Endothelial cell of umbilical vein (primary cell): ENCODE results near the gene ARHGEF37. TPM values are rescaled to one million over a fixed set of nuclear protein-coding genes. Genes with fewer than 3 reads are reported as not detected.

Source experiments
- BruUV-seq: library from RNA; stranded (reverse); fragments of 400-500 nt; replicated peaks from 2 replicates; lab custom pipeline; 2021; lab: Mats Ljungman, UMichigan
- CTCF ChIA-PET: fragments of 300-600, 350-600 bp; sonication (Branson Sonifier 250); formaldehyde crosslinking; loops from one replicate; lab custom pipeline; 2021; ENCODE audit warnings: antibody characterized with exemption, inconsistent platforms; lab: Charles Lee
- POLR2A ChIA-PET: fragments of 300-600, 350-600 bp; sonication (Branson Sonifier 250); formaldehyde crosslinking; loops from one replicate; lab custom pipeline; 2021; ENCODE audit warnings: antibody characterized with exemption, inconsistent platforms; lab: Charles Lee
- DNase-seq: peaks from one replicate; pipeline ENCODE4 v3.0.0-alpha.2; 2011; ENCODE audit warnings: low read depth, low spot score
- FAIRE-seq: peaks from 2 replicates; lab custom pipeline; 2011; peaks lifted over from hg19 to GRCh38; lab: Jason Lieb, UNC
- H2AFZ ChIP-seq: 2 replicates; pipeline ENCODE4 v1.6.0; 2012; ENCODE audit warnings: low read depth, low read length, control low read depth, inconsistent platforms
- H3K27ac ChIP-seq: 2 replicates; pipeline ENCODE4 v1.5.1; 2011; ENCODE audit warnings: low read depth, mild to moderate bottlenecking, control low read depth, low read length, moderate library complexity; ENCODE audit not compliant: insufficient read depth
- H3K27me3 ChIP-seq, 2 experiments: 2 replicates each; pipeline versions ENCODE4 v1.6.0 to v1.6.1; 2011; ENCODE audit warnings: low read length in 2 of 2, mixed read lengths in 1 of 2; ENCODE audit not compliant: control insufficient read depth in 2 of 2, insufficient read depth in 2 of 2
- H3K36me3 ChIP-seq, 2 experiments: 2 replicates in 1 of 2; 3 replicates in 1 of 2; pipeline ENCODE4 v1.5.1; 2011; ENCODE audit warnings: low read length in 2 of 2, mild to moderate bottlenecking in 1 of 2, moderate library complexity in 1 of 2; ENCODE audit not compliant: control insufficient read depth in 2 of 2, insufficient read depth in 2 of 2; ENCODE audit errors: extremely low read depth in 1 of 2
- H3K4me1 ChIP-seq: 3 replicates; pipeline ENCODE4 v1.5.1; 2011; ENCODE audit warnings: mild to moderate bottlenecking, low read length; ENCODE audit not compliant: control insufficient read depth, insufficient read depth; ENCODE audit errors: extremely low read depth
- H3K4me2 ChIP-seq: 2 replicates; pipeline ENCODE4 v1.6.1; 2011; ENCODE audit warnings: low read length, control low read depth, mixed read lengths; ENCODE audit not compliant: insufficient read depth
- H3K4me3 ChIP-seq, 3 experiments: fragments of 200-600 bp in 1 of 3; sonication (generic), shearing (Covaris generic) in 1 of 3; replicated peaks in 1 of 3; 2 replicates each; pipeline ENCODE4 v1.5.1; 2011 to 2016; ENCODE audit warnings: control low read depth in 3 of 3, low read length in 3 of 3, mild to moderate bottlenecking in 2 of 3, inconsistent platforms in 1 of 3, low read depth in 1 of 3, moderate library complexity in 1 of 3; ENCODE audit not compliant: insufficient read depth in 1 of 3
- H3K79me2 ChIP-seq: 2 replicates; pipeline ENCODE4 v1.6.0; 2012; ENCODE audit warnings: low read length, inconsistent platforms; ENCODE audit not compliant: control insufficient read depth, insufficient read depth
- H3K9ac ChIP-seq: replicated peaks from 2 replicates; pipeline ENCODE3; 2011; ENCODE audit warnings: low read length, control low read depth; ENCODE audit not compliant: insufficient read depth; ENCODE audit errors: extremely low read depth
- H3K9me1 ChIP-seq: replicated peaks from 3 replicates; pipeline ENCODE4 v1.6.0; 2011; ENCODE audit warnings: mild to moderate bottlenecking, low read length; ENCODE audit not compliant: control insufficient read depth, insufficient read depth; ENCODE audit errors: extremely low read depth
- H3K9me3 ChIP-seq: replicated peaks from 2 replicates; pipeline ENCODE4 v1.5.1; 2012; ENCODE audit warnings: low read length, inconsistent platforms; ENCODE audit not compliant: control insufficient read depth, insufficient read depth
- H4K20me1 ChIP-seq: replicated peaks from 2 replicates; pipeline ENCODE3; 2011; ENCODE audit warnings: mild to moderate bottlenecking, low read length; ENCODE audit not compliant: control insufficient read depth, insufficient read depth; ENCODE audit errors: extremely low read depth
- EZH2 ChIP-seq: IDR thresholded peaks from 2 replicates; pipeline ENCODE4 v1.6.1; 2012; ENCODE audit warnings: borderline replicate concordance, low read depth, mild to moderate bottlenecking, moderate library complexity, low read length, inconsistent platforms; ENCODE audit not compliant: severe bottlenecking
- FOS ChIP-seq: IDR thresholded peaks from 2 replicates; pipeline ENCODE4 v1.6.1; 2011; ENCODE audit warnings: mild to moderate bottlenecking, low read length, moderate library complexity, borderline replicate concordance; ENCODE audit not compliant: insufficient read depth
- GATA2 ChIP-seq: IDR thresholded peaks from 2 replicates; pipeline ENCODE4 v1.7.0; 2011; ENCODE audit warnings: low read depth, mild to moderate bottlenecking, moderate library complexity, mixed read lengths, low read length; ENCODE audit not compliant: insufficient read length, insufficient read depth
- JUN ChIP-seq: IDR thresholded peaks from 2 replicates; pipeline ENCODE4 v1.6.1; 2011; ENCODE audit warnings: borderline replicate concordance, low read depth; ENCODE audit not compliant: insufficient read length, insufficient read depth
- MYC ChIP-seq: IDR thresholded peaks from one replicate; pipeline ENCODE4 v1.6.1; 2011; ENCODE audit warnings: mild to moderate bottlenecking, low read depth, low read length
- POLR2A ChIP-seq: IDR thresholded peaks from 2 replicates; pipeline ENCODE4 v1.6.1; 2012; ENCODE audit warnings: low read depth, mild to moderate bottlenecking, control low read depth, low read length
- POLR2AphosphoS5 ChIP-seq: IDR thresholded peaks from 2 replicates; pipeline ENCODE4 v1.6.1; 2012; ENCODE audit warnings: low read depth, mild to moderate bottlenecking, control low read depth, low read length, moderate library complexity; ENCODE audit not compliant: insufficient read depth
- dilution Hi-C: fragments of 300-500 bp; cut with MboI; formaldehyde crosslinking; loops from one replicate; pipeline ENCODE4 v1.15.0; 2019; ENCODE audit warnings: low sequenced_read_pairs; ENCODE audit not compliant: extremely low pct_ligation_motif_present
- intact Hi-C: fragments of 100-400 bp; cut with micrococcal nuclease; formaldehyde crosslinking; loops from one replicate; pipeline ENCODE4 v1.10.0; 2022
- polyA plus RNA-seq, 4 experiments: library from polyadenylated mRNA; depleted of rRNA in 3 of 4; stranded (reverse) in 3 of 4; unstranded in 1 of 4; fragments of >200 nt; gene quantifications; 2 replicates each; pipeline versions ENCODE4 v1.2.1 to v1.2.3, GENCODE V29; 2011 to 2012; ENCODE audit warnings: missing spikeins in 1 of 4
- total RNA-seq: library from RNA; stranded (reverse); gene quantifications from 2 replicates; pipeline ENCODE4 v1.2.3, GENCODE V29; 2021
- TF ChIP-seq, protein P1 (sequence below), 2 donors: IDR thresholded peaks; 1 replicate in 1 of 2; 2 replicates in 1 of 2; pipeline ENCODE4 v1.5.1; 2011; ENCODE audit warnings: low read length in 2 of 2, mild to moderate bottlenecking in 2 of 2, moderate library complexity in 2 of 2, control low read depth in 1 of 2, inconsistent platforms in 1 of 2, low read depth in 1 of 2; ENCODE audit not compliant: insufficient read depth in 1 of 2; ENCODE audit errors: extremely low read depth in 1 of 2
- TF ChIP-seq, protein P2 (sequence below): IDR thresholded peaks from 2 replicates; pipeline ENCODE4 v1.6.1; 2011; ENCODE audit not compliant: insufficient read depth, insufficient read length

Gene ARHGEF37
- total and polyA plus RNA-seq, 2 donors (not counting 3 experiments of a cell fraction or from before 2014, with no cell fraction given), result 4.9 to 7.0 TPM

DNA sequence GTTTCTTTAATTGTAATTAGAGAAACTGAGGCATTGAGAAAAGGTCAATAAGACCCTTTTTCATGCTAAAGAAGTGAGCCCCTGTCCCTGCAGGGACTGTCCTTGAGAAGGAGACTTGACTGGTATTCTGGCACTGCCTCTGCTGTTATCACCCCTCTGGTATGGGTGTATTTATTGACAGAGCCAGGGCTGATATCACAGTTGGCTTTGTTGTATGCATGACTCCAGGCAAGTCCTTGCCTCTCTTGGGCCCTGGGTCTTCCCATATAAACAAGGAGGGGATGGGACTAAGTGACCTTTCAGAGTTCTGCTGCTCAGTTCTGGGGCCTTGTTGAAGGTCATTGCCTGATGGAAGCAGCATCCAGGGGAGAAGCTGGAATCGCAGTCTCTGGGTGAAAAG lies 77.0 kb downstream of the ARHGEF37 start:
- Histone ChIP-seq H3K79me2 (no peaks in the 10 kb centered on the region), H4K20me1 (no peaks in the 10 kb centered on the region), H3K4me2 (no peak overlapping the region), H3K9me1 (no peaks in the 10 kb centered on the region), H3K4me1 (no peaks in the 10 kb centered on the region), H3K27ac (no peak overlapping the region), H3K9me3 (no peaks in the 10 kb centered on the region), H2AFZ (no peak overlapping the region), H3K4me3 (no peak overlapping the region), H3K9ac (no peak overlapping the region), H3K27me3 (peaks cover 2 to 6% of the 10 kb centered on the region in 2 experiments), H3K36me3 (no peaks in the 10 kb centered on the region)
- FAIRE-seq, result no peak
- intact Hi-C loops, result no loop called here
- dilution Hi-C loops, result no loop called here
- no TSS peak for BruUV-seq
- DNase-seq, result no peak
- CTCF ChIA-PET, result interaction anchor here (1.3 to 1.7 kb wide), 2 partner anchors 9 to 195 kb away, joined by 4 to 7 read pairs; no protein-coding TSS in a partner anchor
- no peak for TF ChIP-seq POLR2AphosphoS5
- POLR2A ChIA-PET, result no interaction called here

- Histone ChIP-seq H3K4me1 (no peaks in the 10 kb centered on the region), H3K27ac (no peak overlapping the region), H3K4me3 (no peak overlapping the region), H3K9me3 (no peaks in the 10 kb centered on the region), H3K27me3 (peaks cover 2 to 6% of the 10 kb centered on the region in 2 experiments), H3K9ac (no peak overlapping the region), H3K9me1 (no peaks in the 10 kb centered on the region), H3K79me2 (no peaks in the 10 kb centered on the region), H4K20me1 (no peaks in the 10 kb centered on the region), H3K36me3 (no peaks in the 10 kb centered on the region), H2AFZ (no peak overlapping the region), H3K4me2 (no peak overlapping the region)
- intact Hi-C loops, result loop anchor here (10.0 kb wide), 1 partner anchor 331 kb away; no protein-coding TSS in a partner anchor
- dilution Hi-C loops, result no loop called here
- no peak for FAIRE-seq
- DNase-seq, result no peak
- TF ChIP-seq, protein P1, sequence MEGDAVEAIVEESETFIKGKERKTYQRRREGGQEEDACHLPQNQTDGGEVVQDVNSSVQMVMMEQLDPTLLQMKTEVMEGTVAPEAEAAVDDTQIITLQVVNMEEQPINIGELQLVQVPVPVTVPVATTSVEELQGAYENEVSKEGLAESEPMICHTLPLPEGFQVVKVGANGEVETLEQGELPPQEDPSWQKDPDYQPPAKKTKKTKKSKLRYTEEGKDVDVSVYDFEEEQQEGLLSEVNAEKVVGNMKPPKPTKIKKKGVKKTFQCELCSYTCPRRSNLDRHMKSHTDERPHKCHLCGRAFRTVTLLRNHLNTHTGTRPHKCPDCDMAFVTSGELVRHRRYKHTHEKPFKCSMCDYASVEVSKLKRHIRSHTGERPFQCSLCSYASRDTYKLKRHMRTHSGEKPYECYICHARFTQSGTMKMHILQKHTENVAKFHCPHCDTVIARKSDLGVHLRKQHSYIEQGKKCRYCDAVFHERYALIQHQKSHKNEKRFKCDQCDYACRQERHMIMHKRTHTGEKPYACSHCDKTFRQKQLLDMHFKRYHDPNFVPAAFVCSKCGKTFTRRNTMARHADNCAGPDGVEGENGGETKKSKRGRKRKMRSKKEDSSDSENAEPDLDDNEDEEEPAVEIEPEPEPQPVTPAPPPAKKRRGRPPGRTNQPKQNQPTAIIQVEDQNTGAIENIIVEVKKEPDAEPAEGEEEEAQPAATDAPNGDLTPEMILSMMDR (IDR thresholded peaks at IDR 0.05; ENCODE audit: extremely low read depth in 1 of 2, insufficient read depth in 1 of 2, low read depth in 1 of 2, low read length in 2 of 2), result no peak
- TF ChIP-seq POLR2AphosphoS5 (no peak), MYC (no peak), EZH2 (no peak), JUN (no peak), FOS (no peak), GATA2 (no peak), POLR2A (no peak)
- TF ChIP-seq, protein P2, sequence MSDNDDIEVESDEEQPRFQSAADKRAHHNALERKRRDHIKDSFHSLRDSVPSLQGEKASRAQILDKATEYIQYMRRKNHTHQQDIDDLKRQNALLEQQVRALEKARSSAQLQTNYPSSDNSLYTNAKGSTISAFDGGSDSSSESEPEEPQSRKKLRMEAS, result no peak
- BruUV-seq, result no TSS peak
- POLR2A ChIA-PET, result no interaction called here
- CTCF ChIA-PET, result interaction anchor here (1.9 to 4.7 kb wide), 3 partner anchors 9 to 164 kb away, joined by 5 to 48 read pairs (median 11); no protein-coding TSS in a partner anchor
Observed at GRCh38 chr5:149664083-149664482, 82.8 kb downstream of the ARHGEF37 start.
